H1 (cell line): ENCODE data around the gene HTR2A. TPM values are rescaled to one million over a fixed set of nuclear protein-coding genes. Genes with fewer than 3 reads are reported as not detected.

Experiments
- CTCF ChIA-PET: fragments of 300-600 bp; sonication (Branson Sonifier 250); formaldehyde crosslinking; loops from one replicate; lab custom pipeline; 2021; ENCODE audit not compliant: partially characterized antibody; lab: Charles Lee
- POLR2A ChIA-PET: fragments of 300-600 bp; sonication (Branson Sonifier 250); formaldehyde crosslinking; loops from one replicate; lab custom pipeline; 2021; ENCODE audit warnings: inconsistent platforms; ENCODE audit not compliant: partially characterized antibody; lab: Charles Lee
- DNase-seq, 2 experiments: peaks; one replicate each; pipeline versions ENCODE4 v3.0.0 to v3.0.0-alpha.2; 2010 to 2022; ENCODE audit warnings: low spot score in 2 of 2, low read depth in 1 of 2, mixed read lengths in 1 of 2
- FAIRE-seq: peaks from 2 replicates; lab custom pipeline; 2011; peaks lifted over from hg19 to GRCh38; lab: Jason Lieb, UNC
- H2AFZ ChIP-seq: 2 replicates; pipeline ENCODE4 v1.8.1; 2012; ENCODE audit warnings: low read length, inconsistent platforms
- H2AK5ac ChIP-seq: 2 replicates; pipeline ENCODE4 v1.6.1; 2013; ENCODE audit warnings: low read depth, low read length
- H2BK120ac ChIP-seq: replicated peaks from 2 replicates; pipeline ENCODE3; 2013; ENCODE audit warnings: low read depth, low read length, inconsistent platforms
- H2BK12ac ChIP-seq: 2 replicates; pipeline ENCODE4 v1.6.1; 2013; ENCODE audit warnings: low read depth, low read length
- H2BK15ac ChIP-seq: 2 replicates; pipeline ENCODE4 v1.6.1; 2013; ENCODE audit warnings: low read length
- H2BK20ac ChIP-seq: 2 replicates; pipeline ENCODE4 v1.6.1; 2013; ENCODE audit warnings: low read length
- H2BK5ac ChIP-seq: 2 replicates; pipeline ENCODE4 v1.6.1; 2013; ENCODE audit warnings: low read depth, low read length
- H3K14ac ChIP-seq: 2 replicates; pipeline ENCODE4 v1.6.1; 2013; ENCODE audit warnings: inconsistent platforms; ENCODE audit not compliant: insufficient read length
- H3K18ac ChIP-seq: 2 replicates; pipeline ENCODE4 v1.6.1; 2013; ENCODE audit warnings: low read length; ENCODE audit errors: extremely low read depth
- H3K23ac ChIP-seq: 2 replicates; pipeline ENCODE4 v1.6.1; 2013; ENCODE audit warnings: inconsistent platforms; ENCODE audit not compliant: insufficient read length
- H3K23me2 ChIP-seq: 2 replicates; pipeline ENCODE4 v1.6.1; 2013; ENCODE audit warnings: low read depth, low read length
- H3K27ac ChIP-seq: 2 replicates; pipeline ENCODE4 v1.6.1; 2011; ENCODE audit warnings: low read depth, low read length, inconsistent platforms
- H3K27me3 ChIP-seq, 4 experiments: replicated peaks in 1 of 4; 1 replicate in 1 of 4; 2 replicates in 3 of 4; pipeline versions ENCODE4 v1.6.1 to v1.8.1; 2011 to 2013; ENCODE audit warnings: low read length in 3 of 4, mild to moderate bottlenecking in 3 of 4, inconsistent platforms in 2 of 4, mixed read lengths in 2 of 4, moderate library complexity in 1 of 4; ENCODE audit not compliant: control insufficient read depth in 3 of 4, insufficient read depth in 3 of 4; ENCODE audit errors: extremely low read depth in 1 of 4
- H3K36me3 ChIP-seq, 4 experiments: 2 replicates each; pipeline versions ENCODE4 v1.6.1 to v1.8.1; 2011 to 2013; ENCODE audit warnings: mild to moderate bottlenecking in 4 of 4, low read length in 3 of 4, moderate library complexity in 2 of 4, control low read depth in 1 of 4, inconsistent platforms in 1 of 4; ENCODE audit not compliant: insufficient read depth in 4 of 4, control insufficient read depth in 2 of 4
- H3K4ac ChIP-seq: replicated peaks from 2 replicates; pipeline ENCODE3; 2013; ENCODE audit warnings: low read length, low read depth, mixed read lengths, inconsistent platforms; ENCODE audit not compliant: insufficient read length
- H3K4me1 ChIP-seq, 4 experiments: replicated peaks in 1 of 4; 1 replicate in 1 of 4; 2 replicates in 3 of 4; pipeline versions ENCODE4 v1.6.1 to v1.8.1; 2011 to 2013; ENCODE audit warnings: low read length in 3 of 4, inconsistent platforms in 2 of 4, mixed read lengths in 1 of 4; ENCODE audit not compliant: insufficient read depth in 4 of 4, control insufficient read depth in 3 of 4
- H3K4me2 ChIP-seq, 2 experiments: 2 replicates each; pipeline versions ENCODE4 v1.6.1 to v1.8.1; 2011 to 2013; ENCODE audit warnings: low read depth in 2 of 2, low read length in 2 of 2, control low read depth in 1 of 2, inconsistent platforms in 1 of 2, mild to moderate bottlenecking in 1 of 2; ENCODE audit not compliant: insufficient read depth in 1 of 2
- H3K4me3 ChIP-seq, 4 experiments: fragments of 200-600, 300-600 bp in 1 of 4; sonication (generic), shearing (Covaris generic), sonication (Bioruptor Twin) in 1 of 4; 2 replicates each; pipeline versions ENCODE4 v1.5.1 to v1.8.1; 2011 to 2016; ENCODE audit warnings: low read length in 4 of 4, low read depth in 3 of 4, control low read depth in 2 of 4, inconsistent platforms in 2 of 4, mild to moderate bottlenecking in 2 of 4, mixed read lengths in 1 of 4, moderate library complexity in 1 of 4; ENCODE audit not compliant: insufficient read depth in 2 of 4; ENCODE audit errors: extremely low read depth in 1 of 4
- H3K56ac ChIP-seq: replicated peaks from 2 replicates; pipeline ENCODE3; 2013; ENCODE audit warnings: low read depth, mild to moderate bottlenecking, mixed read lengths, low read length, inconsistent platforms; ENCODE audit not compliant: insufficient read length
- H3K79me1 ChIP-seq: 2 replicates; pipeline ENCODE4 v1.6.1; 2013; ENCODE audit warnings: low read depth, low read length, control low read depth
- H3K79me2 ChIP-seq, 2 experiments: 2 replicates each; pipeline versions ENCODE4 v1.6.1 to v1.8.1; 2012 to 2013; ENCODE audit warnings: low read length in 2 of 2, mild to moderate bottlenecking in 2 of 2, inconsistent platforms in 1 of 2; ENCODE audit not compliant: insufficient read depth in 2 of 2, control insufficient read depth in 1 of 2
- H3K9ac ChIP-seq, 4 experiments: replicated peaks in 1 of 4; 1 replicate in 1 of 4; 2 replicates in 3 of 4; pipeline versions ENCODE4 v1.6.1 to v1.8.1; 2011 to 2013; ENCODE audit warnings: low read depth in 3 of 4, low read length in 3 of 4, control low read depth in 2 of 4, mild to moderate bottlenecking in 2 of 4, moderate library complexity in 2 of 4, inconsistent platforms in 1 of 4; ENCODE audit errors: extremely low read depth in 1 of 4
- H3K9me3 ChIP-seq, 2 experiments: 2 replicates each; pipeline versions ENCODE4 v1.6.1 to v1.8.1; 2012 to 2013; ENCODE audit warnings: mild to moderate bottlenecking in 2 of 2, moderate library complexity in 2 of 2, control low read depth in 1 of 2, inconsistent platforms in 1 of 2, low read depth in 1 of 2, low read length in 1 of 2, mixed read lengths in 1 of 2; ENCODE audit not compliant: insufficient read depth in 2 of 2
- H4K20me1 ChIP-seq, 2 experiments: replicated peaks in 1 of 2; 2 replicates each; pipeline versions ENCODE3 to v1.8.1; 2011 to 2013; ENCODE audit warnings: inconsistent platforms in 2 of 2, low read length in 2 of 2, mild to moderate bottlenecking in 1 of 2; ENCODE audit not compliant: insufficient read depth in 2 of 2, control insufficient read depth in 1 of 2
- H4K5ac ChIP-seq: 2 replicates; pipeline ENCODE4 v1.6.1; 2013; ENCODE audit warnings: low read length, low read depth, mixed read lengths, inconsistent platforms; ENCODE audit not compliant: insufficient read length
- H4K8ac ChIP-seq: 2 replicates; pipeline ENCODE4 v1.8.0; 2013; ENCODE audit warnings: mild to moderate bottlenecking, moderate library complexity, low read length, inconsistent platforms; ENCODE audit not compliant: insufficient read depth; ENCODE audit errors: extremely low read depth
- H4K91ac ChIP-seq: replicated peaks from 2 replicates; pipeline ENCODE3; 2013; ENCODE audit warnings: low read length, mixed read lengths, inconsistent platforms; ENCODE audit not compliant: insufficient read length
- BACH1 ChIP-seq: IDR thresholded peaks from 2 replicates; pipeline ENCODE4 v1.6.1; 2012; ENCODE audit warnings: low read length, improper control_type of control experiment
- BRCA1 ChIP-seq: IDR thresholded peaks from 2 replicates; pipeline ENCODE4 v1.6.1; 2012; ENCODE audit warnings: low read depth, low read length, improper control_type of control experiment
- CEBPB ChIP-seq: IDR thresholded peaks from 2 replicates; pipeline ENCODE4 v1.6.1; 2012; ENCODE audit warnings: low read depth, low read length
- CHD1 ChIP-seq: IDR thresholded peaks from 2 replicates; pipeline ENCODE4 v1.6.1; 2012; ENCODE audit warnings: low read depth, low read length, improper control_type of control experiment
- HDAC6 ChIP-seq: IDR thresholded peaks from one replicate; pipeline ENCODE4 v1.7.1; 2012; ENCODE audit warnings: low read depth, mild to moderate bottlenecking, inconsistent platforms, low read length, moderate library complexity
- JUND ChIP-seq: IDR thresholded peaks from 2 replicates; pipeline ENCODE4 v1.6.1; 2011; ENCODE audit warnings: mild to moderate bottlenecking, improper control_type of control experiment, low read length
- KDM4A ChIP-seq: IDR thresholded peaks from one replicate; pipeline ENCODE4 v1.7.1; 2012; ENCODE audit warnings: low read depth, mild to moderate bottlenecking, moderate library complexity, low read length, inconsistent platforms; ENCODE audit not compliant: severe bottlenecking
- NANOG ChIP-seq: IDR thresholded peaks from 2 replicates; pipeline ENCODE4 v1.6.1; 2011; ENCODE audit warnings: low read length, low read depth, mild to moderate bottlenecking, inconsistent platforms; ENCODE audit not compliant: insufficient read depth, poor library complexity, severe bottlenecking
- RFX5 ChIP-seq: IDR thresholded peaks from 2 replicates; pipeline ENCODE4 v1.6.1; 2011; ENCODE audit warnings: low read depth, low read length, improper control_type of control experiment, borderline replicate concordance
- SIX5 ChIP-seq: IDR thresholded peaks from 2 replicates; pipeline ENCODE4 v1.6.1; 2011; ENCODE audit warnings: mild to moderate bottlenecking, low read depth, low read length
- TBP ChIP-seq: IDR thresholded peaks from 2 replicates; pipeline ENCODE4 v1.6.1; 2011; ENCODE audit warnings: low read depth, low read length, improper control_type of control experiment
- YY1 ChIP-seq: IDR thresholded peaks from 2 replicates; pipeline ENCODE4 v1.6.1; 2011; ENCODE audit warnings: low read depth, mild to moderate bottlenecking, low read length
- WGBS, 2 experiments: shearing (Covaris generic) in 1 of 2; methylation state at CpG; one replicate each; pipeline versions ENCODE4 v1.1.6 to v1.1.7; 2013 to 2015; ENCODE audit warnings: low lambda C conversion rate in 2 of 2, mixed read lengths in 2 of 2, inconsistent platforms in 1 of 2, low coverage in 1 of 2, missing lambda C conversion rate in 1 of 2; ENCODE audit not compliant: insufficient replicate concordance in 2 of 2, insufficient coverage in 1 of 2, insufficient read length in 1 of 2; ENCODE audit errors: extremely low coverage in 1 of 2, missing lambda C conversion rate in 1 of 2; 5-methylcytosine and 5-hydroxymethylcytosine counted together
- polyA plus RNA-seq, 7 experiments: library from polyadenylated mRNA; depleted of rRNA in 3 of 7; stranded (reverse) in 5 of 7; unstranded in 2 of 7; fragments of >200 nt in 5 of 7; fragments of 200-250 nt in 2 of 7; gene quantifications; 1 replicate in 5 of 7; 2 replicates in 1 of 7; 4 replicates in 1 of 7; pipeline versions ENCODE4 v1.2.1 to v1.2.3, GENCODE V29; 2011 to 2013; ENCODE audit warnings: missing spikeins in 2 of 7, mixed read lengths in 2 of 7
- total RNA-seq: library from RNA; stranded (reverse); fragmentation: NEBNext Ultra II Directional; extraction: Animal tissue kit (Norgen Biotek cat#: 25700); gene quantifications from 2 replicates; pipeline ENCODE4 v1.2.1, GENCODE V29; 2021
- TF ChIP-seq, protein P1 (sequence below): IDR thresholded peaks from 2 replicates; pipeline ENCODE4 v1.6.1; 2011; ENCODE audit warnings: low read length, improper control_type of control experiment
- TF ChIP-seq, protein P2 (sequence below): IDR thresholded peaks from 2 replicates; pipeline ENCODE4 v1.6.1; 2012; ENCODE audit warnings: inconsistent platforms

HTR2A gene
- total and polyA plus RNA-seq, 2 of the 8 experiments (the other 6 are each of a cell fraction or from before 2014, with no cell fraction given), result not detected

DNA sequence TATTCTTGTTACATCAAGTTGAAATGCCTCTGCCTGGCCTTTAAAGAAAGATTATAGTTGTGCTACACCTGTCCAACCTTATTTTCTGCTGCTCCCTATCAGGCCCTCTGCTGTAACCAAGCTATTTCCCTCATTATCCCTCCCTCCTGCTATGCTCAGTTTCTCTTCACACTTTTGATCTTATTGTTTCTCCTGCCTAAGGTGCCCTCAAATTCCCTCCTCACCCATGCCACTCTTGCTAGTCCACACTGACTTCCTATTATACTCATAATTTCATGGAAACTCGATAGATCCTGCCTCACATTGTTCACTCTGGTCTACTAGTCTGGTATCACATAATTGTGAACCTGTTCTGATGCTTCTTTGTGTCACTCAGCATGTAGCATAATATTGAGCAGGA lies 80.5 kb downstream of the HTR2A start:
- Histone ChIP-seq H3K4me1 (no peaks in the 10 kb centered on the region), H3K23ac (no peak overlapping the region), H2BK15ac (no peak overlapping the region), H2AK5ac (no peak overlapping the region), H3K4me3 (no peak overlapping the region), H2BK5ac (no peak overlapping the region), H3K36me3 (no peaks in the 10 kb centered on the region), H2AFZ (no peak overlapping the region), H3K4me2 (no peak overlapping the region), H3K27ac (no peak overlapping the region), H3K56ac (no peak overlapping the region), H4K5ac (no peak overlapping the region), H4K91ac (no peak overlapping the region), H3K18ac (no peak overlapping the region), H2BK20ac (no peak overlapping the region), H2BK12ac (no peak overlapping the region), H3K14ac (no peak overlapping the region), H2BK120ac (no peak overlapping the region), H3K9me3 (peaks cover 2 to 6% of the 10 kb centered on the region in 2 experiments; a peak in 2 of 4 replicates), H4K8ac (no peak overlapping the region), H3K4ac (no peak overlapping the region), H3K9ac (no peak overlapping the region), H3K23me2 (no peaks in the 10 kb centered on the region), H3K79me2 (no peaks in the 10 kb centered on the region), H3K27me3 (no peaks in the 10 kb centered on the region), H3K79me1 (no peaks in the 10 kb centered on the region), H4K20me1 (no peaks in the 10 kb centered on the region)
- FAIRE-seq (no peak), DNase-seq (no peak)
- 90% methylated on average over 1 of the region's 1 CpG; no CpG with 5 or more reads in 1 of the 2 experiments for WGBS, 2 experiments
- ChIA-PET CTCF (interaction anchor here (0.6 to 1.2 kb wide), 2 partner anchors 96 to 359 kb away, joined by 3 read pairs; no protein-coding TSS in a partner anchor), POLR2A (interaction anchor here (1.1 kb wide), 1 partner anchor 20 kb away, joined by 3 read pairs; no protein-coding TSS in a partner anchor)
- no peak for TF ChIP-seq YY1
- no peak for TF ChIP-seq RFX5
- TF ChIP-seq BACH1, result no peak
- TF ChIP-seq CHD1, result no peak
- TF ChIP-seq HDAC6, result no peak
- no peak for TF ChIP-seq TBP
- no peak for TF ChIP-seq BRCA1
- TF ChIP-seq, protein P1, sequence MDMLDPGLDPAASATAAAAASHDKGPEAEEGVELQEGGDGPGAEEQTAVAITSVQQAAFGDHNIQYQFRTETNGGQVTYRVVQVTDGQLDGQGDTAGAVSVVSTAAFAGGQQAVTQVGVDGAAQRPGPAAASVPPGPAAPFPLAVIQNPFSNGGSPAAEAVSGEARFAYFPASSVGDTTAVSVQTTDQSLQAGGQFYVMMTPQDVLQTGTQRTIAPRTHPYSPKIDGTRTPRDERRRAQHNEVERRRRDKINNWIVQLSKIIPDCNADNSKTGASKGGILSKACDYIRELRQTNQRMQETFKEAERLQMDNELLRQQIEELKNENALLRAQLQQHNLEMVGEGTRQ, result no peak
- TF ChIP-seq, protein P2, sequence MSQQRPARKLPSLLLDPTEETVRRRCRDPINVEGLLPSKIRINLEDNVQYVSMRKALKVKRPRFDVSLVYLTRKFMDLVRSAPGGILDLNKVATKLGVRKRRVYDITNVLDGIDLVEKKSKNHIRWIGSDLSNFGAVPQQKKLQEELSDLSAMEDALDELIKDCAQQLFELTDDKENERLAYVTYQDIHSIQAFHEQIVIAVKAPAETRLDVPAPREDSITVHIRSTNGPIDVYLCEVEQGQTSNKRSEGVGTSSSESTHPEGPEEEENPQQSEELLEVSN, result no peak
- no peak for TF ChIP-seq SIX5
- no peak for TF ChIP-seq NANOG
- TF ChIP-seq JUND, result no peak
- no peak for TF ChIP-seq CEBPB
- no peak for TF ChIP-seq KDM4A
